ENCODE measurements around the gene ITGBL1.

ITGBL1 gene

GRCh38 chr13:101452519-101453485 is at the start of gene ITGBL1:
Gene ITGBL1 (plus strand): TSS chr13:101452675. CDS start chr13:101452834, 159 bp downstream.
- no peak for DNase-seq (ENCODE audit: low read depth in 1 of 2, low spot score in 1 of 2)
- TF ChIP-seq JUND (IDR thresholded peaks at IDR 0.05; ENCODE audit: low read depth) = no peak
- in situ Hi-C loops (cut with HindIII; ENCODE audit: low pct_unique_long_range_greater_than_20kb, low sequenced_read_pairs) = no loop called here

DNA sequence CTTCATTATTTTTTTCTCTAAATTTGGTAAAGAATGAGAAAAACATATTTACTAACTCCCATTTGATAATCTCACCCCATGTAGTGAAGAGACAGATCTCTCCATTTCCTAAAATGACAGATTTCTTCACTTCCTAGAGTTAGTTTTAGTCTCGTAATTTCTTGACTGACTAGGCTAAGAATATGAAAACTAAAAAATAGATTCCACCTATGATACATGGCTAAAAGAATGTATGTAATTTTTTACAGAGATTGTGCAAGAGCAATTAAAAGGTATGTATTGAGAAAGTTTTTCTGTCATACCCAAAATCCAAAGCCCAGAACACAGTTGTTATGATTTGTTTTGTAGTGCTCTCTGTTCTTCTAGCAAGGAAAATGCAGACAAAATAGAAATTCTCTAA is 45.7 kb upstream of the ITGBL1 start:
- in situ Hi-C loops (cut with HindIII; ENCODE audit: low pct_unique_long_range_greater_than_20kb, low sequenced_read_pairs) = no loop called here
- TF ChIP-seq JUND (IDR thresholded peaks at IDR 0.05; ENCODE audit: low read depth) = no peak
- no peak for DNase-seq (ENCODE audit: low read depth in 1 of 2, low spot score in 1 of 2)

DNA sequence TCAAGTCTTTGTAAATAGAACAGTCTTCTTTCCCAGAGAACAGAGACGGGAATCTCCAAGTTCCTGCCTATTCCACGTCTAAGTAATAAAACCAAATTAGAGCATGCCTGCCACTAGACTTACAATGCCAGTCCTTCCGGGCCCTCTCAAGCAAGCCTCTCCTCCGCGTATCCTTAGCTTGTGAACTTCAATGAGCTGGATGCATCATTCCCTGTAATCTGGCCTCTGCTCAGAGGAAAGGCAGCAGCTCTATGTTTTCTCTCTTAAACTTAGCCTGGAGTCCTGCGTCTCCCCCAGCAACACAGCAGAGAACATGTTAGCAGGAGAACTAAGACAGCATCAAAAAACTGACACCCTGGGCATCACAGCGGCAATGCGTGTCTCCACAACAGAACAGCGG is 44.3 kb upstream of the ITGBL1 start:
- no peak for TF ChIP-seq JUND (IDR thresholded peaks at IDR 0.05; ENCODE audit: low read depth)
- in situ Hi-C loops (cut with HindIII; ENCODE audit: low pct_unique_long_range_greater_than_20kb, low sequenced_read_pairs) = no loop called here
- DNase-seq (ENCODE audit: low read depth in 1 of 2, low spot score in 1 of 2) = no peak

DNA sequence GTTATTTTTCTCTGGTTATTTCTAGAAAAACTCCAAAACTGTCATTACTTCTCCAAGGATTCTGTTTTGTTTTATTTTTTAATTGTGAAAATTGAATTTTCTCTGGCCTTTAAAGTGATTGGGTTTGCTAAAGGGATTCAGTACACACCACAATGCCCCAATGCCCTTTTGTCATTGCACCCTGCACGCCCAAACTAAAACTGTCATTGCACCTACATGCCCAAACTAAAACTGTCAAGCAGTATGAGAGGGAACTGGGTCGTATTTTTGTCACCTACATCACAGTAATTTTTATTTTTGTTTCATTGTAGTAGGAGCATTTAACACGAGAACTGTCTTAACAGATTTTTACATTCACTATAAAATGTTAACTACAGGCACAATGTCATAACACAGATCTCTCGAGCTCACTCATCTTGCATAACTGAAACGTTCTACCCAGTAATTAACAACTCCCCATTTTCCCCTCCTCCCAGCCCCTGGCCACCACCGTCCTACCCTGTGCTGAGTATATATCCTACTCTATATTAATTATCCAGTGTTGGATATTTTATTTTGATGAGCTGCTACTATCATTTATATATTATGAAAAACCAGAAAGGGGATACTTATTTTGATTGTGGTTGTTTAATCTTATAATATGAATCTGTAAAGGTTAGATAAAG is 43.4 kb upstream of the ITGBL1 start:
- in situ Hi-C loops (cut with HindIII; ENCODE audit: low pct_unique_long_range_greater_than_20kb, low sequenced_read_pairs) = no loop called here
- no peak for TF ChIP-seq JUND (IDR thresholded peaks at IDR 0.05; ENCODE audit: low read depth)
- DNase-seq (ENCODE audit: low read depth in 1 of 2, low spot score in 1 of 2) = no peak

DNA sequence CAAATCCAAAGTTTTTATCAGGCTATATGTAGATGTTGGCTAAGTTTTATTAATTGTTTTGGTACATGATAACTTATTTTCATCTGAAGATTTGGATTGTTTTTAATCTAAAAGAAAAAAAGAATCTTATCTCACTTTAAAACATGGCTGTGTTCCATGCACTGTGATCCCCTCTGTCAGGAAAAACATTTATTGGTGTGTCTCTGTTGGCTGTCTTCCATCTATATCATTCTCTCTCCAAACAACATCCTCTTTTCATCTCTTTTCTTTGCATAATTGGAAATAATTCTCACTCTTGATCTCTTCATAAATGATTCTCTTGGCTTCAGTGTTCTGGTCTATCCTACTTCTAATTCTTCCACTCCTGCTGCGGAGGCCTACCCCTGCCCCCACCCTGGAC is 40.4 kb upstream of the ITGBL1 start:
- in situ Hi-C loops (cut with HindIII; ENCODE audit: low pct_unique_long_range_greater_than_20kb, low sequenced_read_pairs) = no loop called here
- no peak for DNase-seq (ENCODE audit: low read depth in 1 of 2, low spot score in 1 of 2)
- no peak for TF ChIP-seq JUND (IDR thresholded peaks at IDR 0.05; ENCODE audit: low read depth)

- DNase-seq (ENCODE audit: low read depth in 1 of 2, low spot score in 1 of 2) = no peak
- in situ Hi-C loops (cut with HindIII; ENCODE audit: low pct_unique_long_range_greater_than_20kb, low sequenced_read_pairs) = no loop called here
- no peak for TF ChIP-seq JUND (IDR thresholded peaks at IDR 0.05; ENCODE audit: low read depth)
These were observed 36.9 kb upstream of the ITGBL1 start for GRCh38 chr13:101415358-101416174.

- no peak for TF ChIP-seq JUND (IDR thresholded peaks at IDR 0.05; ENCODE audit: low read depth)
- peak; percentile 9 to 11 for DNase-seq (ENCODE audit: low read depth in 1 of 2, low spot score in 1 of 2)
- in situ Hi-C loops (cut with HindIII; ENCODE audit: low pct_unique_long_range_greater_than_20kb, low sequenced_read_pairs) = no loop called here
These were observed 36.1 kb upstream of the ITGBL1 start, which contains the start of gene NALCN for GRCh38 chr13:101416181-101417042. Gene NALCN (minus strand): TSS chr13:101416508. CDS start chr13:101399126, 17,382 bp downstream.

GRCh38 chr13:101417043-101417406 is 35.5 kb upstream of the ITGBL1 start:
- TF ChIP-seq JUND (IDR thresholded peaks at IDR 0.05; ENCODE audit: low read depth) = no peak
- peak in 1 of 2 experiments; percentile 11 for DNase-seq (ENCODE audit: low read depth in 1 of 2, low spot score in 1 of 2)
- in situ Hi-C loops (cut with HindIII; ENCODE audit: low pct_unique_long_range_greater_than_20kb, low sequenced_read_pairs) = no loop called here

- no peak for TF ChIP-seq JUND (IDR thresholded peaks at IDR 0.05; ENCODE audit: low read depth)
- no peak for DNase-seq (ENCODE audit: low read depth in 1 of 2, low spot score in 1 of 2)
- in situ Hi-C loops (cut with HindIII; ENCODE audit: low pct_unique_long_range_greater_than_20kb, low sequenced_read_pairs) = no loop called here
These were observed 35.0 kb upstream of the ITGBL1 start for GRCh38 chr13:101417501-101417900.

DNA sequence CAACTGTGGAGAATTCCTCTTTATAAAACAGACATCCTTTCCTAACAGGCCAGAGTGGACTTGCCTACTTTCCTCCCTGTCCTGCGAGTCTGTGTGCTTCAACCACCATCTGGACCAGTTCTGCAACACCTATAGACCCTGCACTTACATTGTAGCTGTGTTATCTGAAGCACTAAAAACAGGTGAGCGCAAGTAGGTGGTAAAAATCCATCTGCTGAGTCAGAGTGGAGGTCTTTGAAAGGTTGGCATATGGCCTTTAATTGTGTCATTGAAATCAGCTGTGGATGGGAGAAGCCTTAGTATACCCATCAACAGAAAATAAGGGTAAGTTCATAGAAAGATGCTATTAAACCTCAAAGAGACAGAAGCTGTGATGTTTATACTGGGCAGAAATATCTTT is 28.6 kb upstream of the ITGBL1 start:
- no peak for TF ChIP-seq JUND (IDR thresholded peaks at IDR 0.05; ENCODE audit: low read depth)
- in situ Hi-C loops (cut with HindIII; ENCODE audit: low pct_unique_long_range_greater_than_20kb, low sequenced_read_pairs) = no loop called here
- no peak for DNase-seq (ENCODE audit: low read depth in 1 of 2, low spot score in 1 of 2)

DNA sequence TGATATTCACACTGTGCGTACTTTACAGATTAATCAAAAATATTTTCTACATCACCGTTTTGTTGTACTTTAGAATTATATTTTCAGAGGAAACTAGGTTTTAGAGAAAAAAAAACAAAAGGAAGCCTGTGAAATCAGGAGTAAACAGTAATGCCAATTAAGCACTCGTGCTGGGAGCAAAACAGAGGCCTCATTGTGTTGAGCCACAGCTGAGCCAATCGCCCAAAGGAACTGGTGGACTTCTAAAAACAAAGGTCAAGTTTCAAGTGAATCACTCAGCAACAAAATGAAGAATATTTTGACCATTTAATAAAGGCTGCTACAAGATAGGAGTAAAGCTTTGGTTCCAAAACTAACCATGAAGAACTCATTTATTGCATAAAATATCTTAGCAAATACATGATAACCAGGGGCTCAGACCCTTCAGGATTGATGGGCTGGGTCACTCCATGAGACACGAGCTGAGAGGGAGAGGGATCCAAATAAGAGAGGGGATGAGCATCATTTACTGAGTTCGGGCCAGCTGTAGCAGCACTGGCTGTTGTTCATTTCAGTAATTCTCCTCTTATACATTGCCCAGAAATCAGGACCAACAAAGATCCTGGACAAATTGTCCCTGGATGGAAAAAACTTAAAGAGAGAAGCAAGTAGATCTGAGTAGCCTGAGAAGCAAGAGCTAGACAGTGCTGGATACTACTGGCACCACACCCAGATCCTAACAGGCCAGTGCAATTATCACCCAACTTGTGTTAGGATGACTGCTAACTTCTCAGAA is 27.9 kb upstream of the ITGBL1 start:
- in situ Hi-C loops (cut with HindIII; ENCODE audit: low pct_unique_long_range_greater_than_20kb, low sequenced_read_pairs) = no loop called here
- no peak for DNase-seq (ENCODE audit: low read depth in 1 of 2, low spot score in 1 of 2)
- TF ChIP-seq JUND (IDR thresholded peaks at IDR 0.05; ENCODE audit: low read depth) = no peak
